ENCODE measurements around the gene HAND2.

HAND2 gene

DNA sequence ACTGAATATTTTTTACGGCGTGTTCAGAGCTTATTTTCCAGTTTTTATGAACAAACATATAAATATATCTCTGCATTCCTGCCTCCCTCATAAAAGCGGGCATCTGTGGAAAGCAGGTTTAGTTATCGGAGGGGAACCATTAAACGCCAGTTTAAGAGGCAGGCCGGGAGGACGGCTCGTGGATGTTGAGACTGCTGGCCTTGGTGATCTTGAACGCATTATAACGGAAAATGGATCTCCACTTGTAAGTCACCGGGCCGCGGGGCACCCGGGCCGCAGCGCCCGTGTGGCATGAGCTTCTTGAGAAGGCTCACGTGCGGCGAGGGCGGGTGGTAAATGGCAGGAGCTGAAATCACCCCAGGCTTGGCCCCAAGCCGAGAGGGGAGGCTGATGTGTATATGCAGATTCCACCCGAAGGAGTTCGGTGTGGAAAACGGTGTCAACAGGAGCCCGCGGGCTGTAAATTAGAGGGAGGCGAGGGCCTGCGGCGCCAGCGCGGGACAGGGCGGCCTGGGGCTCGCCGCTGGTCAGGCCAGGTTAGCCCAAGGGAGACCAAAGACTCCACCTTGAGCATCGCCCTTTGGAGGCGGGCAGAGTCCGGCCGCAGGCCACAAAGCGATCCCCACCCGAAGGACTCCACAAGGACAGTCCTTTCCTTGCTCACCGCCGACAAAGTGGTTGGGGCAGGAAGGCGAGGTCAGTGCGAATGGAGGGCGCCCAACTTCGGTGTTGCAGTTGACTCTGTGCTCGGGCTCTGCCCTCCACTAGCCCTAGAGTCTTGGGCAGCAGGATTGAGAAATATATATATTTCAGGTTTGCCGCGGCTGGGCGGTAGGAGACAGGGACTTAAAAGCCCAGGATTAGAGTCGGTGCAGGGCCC lies 1.3 kb upstream of the HAND2 start:
- DNase-seq (ENCODE audit: low read depth), result no peak
- TF ChIP-seq, protein P1, sequence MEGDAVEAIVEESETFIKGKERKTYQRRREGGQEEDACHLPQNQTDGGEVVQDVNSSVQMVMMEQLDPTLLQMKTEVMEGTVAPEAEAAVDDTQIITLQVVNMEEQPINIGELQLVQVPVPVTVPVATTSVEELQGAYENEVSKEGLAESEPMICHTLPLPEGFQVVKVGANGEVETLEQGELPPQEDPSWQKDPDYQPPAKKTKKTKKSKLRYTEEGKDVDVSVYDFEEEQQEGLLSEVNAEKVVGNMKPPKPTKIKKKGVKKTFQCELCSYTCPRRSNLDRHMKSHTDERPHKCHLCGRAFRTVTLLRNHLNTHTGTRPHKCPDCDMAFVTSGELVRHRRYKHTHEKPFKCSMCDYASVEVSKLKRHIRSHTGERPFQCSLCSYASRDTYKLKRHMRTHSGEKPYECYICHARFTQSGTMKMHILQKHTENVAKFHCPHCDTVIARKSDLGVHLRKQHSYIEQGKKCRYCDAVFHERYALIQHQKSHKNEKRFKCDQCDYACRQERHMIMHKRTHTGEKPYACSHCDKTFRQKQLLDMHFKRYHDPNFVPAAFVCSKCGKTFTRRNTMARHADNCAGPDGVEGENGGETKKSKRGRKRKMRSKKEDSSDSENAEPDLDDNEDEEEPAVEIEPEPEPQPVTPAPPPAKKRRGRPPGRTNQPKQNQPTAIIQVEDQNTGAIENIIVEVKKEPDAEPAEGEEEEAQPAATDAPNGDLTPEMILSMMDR (IDR thresholded peaks at IDR 0.05; ENCODE audit: control insufficient read depth, extremely low read depth, insufficient read depth), result no peak
- no peak overlapping the region for H3K4me3 ChIP-seq (ENCODE audit: low read depth, low read length)

DNA sequence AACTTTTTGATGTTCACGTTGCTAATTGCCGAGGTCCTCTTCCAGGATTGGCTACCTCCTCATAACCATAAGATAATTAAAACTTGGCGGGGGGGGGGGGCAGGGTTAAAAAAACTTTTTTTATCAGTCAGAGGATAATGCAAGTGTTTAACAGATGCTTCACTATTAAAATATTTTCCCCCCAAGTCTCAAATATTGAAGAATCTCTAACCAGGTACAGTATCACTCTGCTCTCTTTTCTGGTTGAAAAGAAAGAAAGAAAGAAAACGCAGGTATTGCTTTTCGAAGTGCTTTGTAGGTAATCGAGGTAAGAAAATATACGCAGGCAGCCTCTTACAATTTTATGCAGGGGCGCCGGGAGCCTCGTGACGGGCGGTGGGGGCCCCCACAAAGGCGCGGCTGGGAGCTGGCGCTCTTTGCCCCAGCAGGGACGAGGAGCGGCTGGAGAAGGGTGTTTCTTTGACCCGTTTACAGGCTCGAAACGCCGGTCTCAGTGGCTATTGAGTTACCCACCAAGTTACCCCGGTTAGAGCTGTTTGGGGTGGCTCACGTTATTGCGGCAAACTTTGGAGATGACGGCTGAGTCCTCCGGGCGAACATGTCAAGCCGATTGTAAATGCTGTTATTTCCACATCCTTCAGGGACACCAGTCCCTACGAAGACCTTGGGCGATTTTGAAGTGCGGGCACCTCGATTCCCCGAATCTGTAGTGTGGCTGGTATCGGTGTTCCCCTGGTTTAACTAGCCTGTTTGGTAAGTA lies 477 bp upstream of the HAND2 start:
- no peak overlapping the region for H3K4me3 ChIP-seq (ENCODE audit: low read depth, low read length)
- TF ChIP-seq, protein P1 (IDR thresholded peaks at IDR 0.05; ENCODE audit: control insufficient read depth, extremely low read depth, insufficient read depth), result no peak
- no peak for DNase-seq (ENCODE audit: low read depth)

DNA sequence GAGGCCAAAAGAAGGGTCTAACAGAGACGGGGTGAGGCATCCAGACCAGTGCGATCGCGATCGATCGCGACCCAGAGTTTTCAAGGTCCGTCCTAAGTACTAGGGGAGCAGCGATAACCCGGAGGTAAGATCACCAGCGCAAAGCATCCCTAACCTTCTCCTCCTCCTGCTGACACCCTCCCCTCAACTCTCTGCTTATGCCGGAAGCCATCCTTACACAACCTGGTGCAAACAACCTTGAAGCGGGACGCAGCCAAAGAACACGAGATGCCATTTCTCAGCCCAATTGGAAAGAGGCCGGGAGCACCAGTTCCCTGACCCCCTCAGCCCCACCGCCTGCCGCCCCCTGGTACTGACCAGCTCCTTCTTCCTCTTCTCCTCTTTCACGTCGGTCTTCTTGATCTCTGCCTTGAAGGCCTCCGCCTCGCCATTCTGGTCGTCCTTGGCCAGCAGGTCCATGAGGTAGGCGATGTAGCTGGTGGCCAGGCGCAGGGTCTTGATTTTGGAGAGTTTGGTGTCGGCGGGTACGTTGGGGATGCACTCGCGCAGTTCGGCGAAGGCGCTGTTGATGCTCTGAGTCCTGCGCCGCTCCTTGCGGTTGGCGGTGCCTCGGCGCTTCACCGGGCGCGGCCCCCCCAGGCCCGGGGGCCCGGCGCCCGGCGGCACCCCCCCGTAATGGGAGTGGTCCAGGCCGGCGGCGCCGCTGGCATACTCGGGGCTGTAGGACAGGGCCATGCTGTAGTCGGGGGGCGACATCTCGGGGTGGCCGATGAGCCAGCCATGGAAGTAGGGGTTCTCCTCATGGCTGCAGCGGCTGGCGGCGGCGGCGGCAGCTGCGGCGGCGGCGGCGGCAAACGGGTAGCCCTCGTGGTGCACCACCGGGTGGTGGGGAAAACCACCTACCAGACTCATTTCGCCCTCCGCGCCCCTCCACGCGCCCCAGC lies 1.4 kb downstream of the HAND2 start:
- no peak for DNase-seq (ENCODE audit: low read depth)
- no peak overlapping the region for H3K4me3 ChIP-seq (ENCODE audit: low read depth, low read length)
- TF ChIP-seq, protein P1 (IDR thresholded peaks at IDR 0.05; ENCODE audit: control insufficient read depth, extremely low read depth, insufficient read depth), result no peak

DNA sequence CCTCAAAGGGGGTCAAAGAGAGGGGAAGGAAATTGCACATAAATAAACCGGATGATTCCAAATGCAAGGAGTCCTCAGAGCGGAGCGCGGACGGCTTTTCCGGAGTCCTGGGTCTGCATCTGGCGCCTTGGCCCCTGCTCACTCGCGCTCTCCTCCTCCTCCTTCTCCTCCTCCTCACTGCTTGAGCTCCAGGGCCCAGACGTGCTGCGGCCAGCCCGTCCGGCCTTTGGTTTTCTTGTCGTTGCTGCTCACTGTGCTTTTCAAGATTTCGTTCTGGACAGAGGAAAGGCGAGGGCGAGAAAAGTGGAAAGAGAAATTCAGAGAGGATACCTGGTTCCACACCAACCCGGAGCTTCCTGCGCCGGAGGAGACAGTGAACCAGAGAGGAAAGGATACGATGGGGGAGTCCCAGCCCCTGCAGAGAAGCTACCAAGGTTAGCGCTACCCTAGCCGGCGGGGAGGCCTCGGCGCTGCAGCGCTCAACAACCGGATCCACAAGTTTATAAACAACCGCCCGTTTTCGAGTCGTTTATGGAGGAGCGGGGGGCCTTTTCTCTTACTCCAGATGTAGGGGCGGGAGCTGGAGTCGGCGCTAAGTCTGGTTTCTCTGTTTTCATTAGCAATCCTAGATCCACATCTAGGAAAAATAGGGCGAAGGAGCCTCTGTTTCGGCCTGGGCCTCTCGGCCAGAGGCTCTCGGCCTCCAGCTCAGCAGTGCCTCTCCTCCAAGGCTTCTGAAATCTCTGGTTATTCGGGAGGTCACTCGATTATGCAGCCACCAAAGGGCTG lies 2.7 kb downstream of the HAND2 start:
- TF ChIP-seq, protein P1 (IDR thresholded peaks at IDR 0.05; ENCODE audit: control insufficient read depth, extremely low read depth, insufficient read depth), result no peak
- DNase-seq (ENCODE audit: low read depth), result no peak
- H3K4me3 ChIP-seq (ENCODE audit: low read depth, low read length), result no peak overlapping the region

DNA sequence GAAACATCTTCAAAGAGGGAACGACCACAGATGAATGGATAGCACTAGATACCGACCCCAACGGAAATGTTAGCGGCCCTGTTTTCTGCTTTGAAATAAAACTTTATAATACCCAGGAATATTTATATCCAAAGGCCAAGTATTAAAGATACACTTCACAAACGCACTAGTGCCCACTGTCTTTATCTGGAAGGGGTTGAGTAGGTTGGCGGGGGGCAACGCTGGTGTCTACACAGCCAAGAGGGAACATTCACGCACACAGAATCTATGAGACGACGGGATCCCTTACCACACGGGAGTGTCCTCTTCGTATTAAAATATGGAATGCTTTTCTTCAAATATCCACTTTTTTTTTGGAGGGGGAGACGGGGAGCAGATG lies 3.3 kb downstream of the HAND2 start:
- TF ChIP-seq, protein P1 (IDR thresholded peaks at IDR 0.05; ENCODE audit: control insufficient read depth, extremely low read depth, insufficient read depth), result no peak
- DNase-seq (ENCODE audit: low read depth), result no peak
- H3K4me3 ChIP-seq (ENCODE audit: low read depth, low read length), result no peak overlapping the region

DNA sequence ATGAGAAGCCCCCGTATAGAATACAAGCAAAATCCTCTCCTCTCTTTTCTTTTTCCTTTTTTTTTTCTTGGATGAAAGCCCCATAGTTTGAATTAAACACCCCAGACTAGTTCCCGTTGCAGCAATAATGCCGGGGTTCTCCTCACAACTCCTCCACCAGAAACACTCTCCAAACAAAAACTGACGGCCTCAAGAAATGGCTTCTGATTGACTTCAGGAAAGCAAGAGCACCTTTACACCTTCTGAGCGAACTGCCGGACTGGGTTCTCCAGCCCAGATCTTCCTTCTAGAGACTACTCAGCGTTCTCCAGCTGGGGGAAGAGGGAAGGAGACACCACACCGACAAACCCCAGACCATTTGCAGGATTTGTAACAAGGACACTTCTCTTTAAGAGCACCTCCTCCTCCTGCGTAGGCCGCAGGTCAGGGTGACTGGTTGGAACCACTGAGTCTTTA lies 4.0 kb downstream of the HAND2 start:
- no peak for DNase-seq (ENCODE audit: low read depth)
- no peak overlapping the region for H3K4me3 ChIP-seq (ENCODE audit: low read depth, low read length)
- TF ChIP-seq, protein P1 (IDR thresholded peaks at IDR 0.05; ENCODE audit: control insufficient read depth, extremely low read depth, insufficient read depth), result no peak

All from LNCaP clone FGC (cell line).